Smooth muscle cell (in vitro differentiated cells): ENCODE results near the gene EAF2. TPM values are rescaled to one million over a fixed set of nuclear protein-coding genes. Genes with fewer than 3 reads are reported as not detected.

Experiments
- DNase-seq: peaks from one replicate; lab custom pipeline; 2025; ENCODE audit not compliant: unreplicated experiment; lab: John Stamatoyannopoulos, UW
- H2AFZ ChIP-seq: fragments of 200-600 bp; sonication (generic); 2 replicates; pipeline ENCODE4 v1.6.0; 2016; ENCODE audit warnings: antibody characterized with exemption, low read depth, mild to moderate bottlenecking
- H3F3A ChIP-seq: fragments of 200-600 bp; sonication (generic); 2 replicates; pipeline ENCODE4 v1.6.0; 2017; ENCODE audit warnings: antibody characterized with exemption, low read depth
- H3K27ac ChIP-seq: fragments of 200-600 bp; sonication (generic); 2 replicates; pipeline ENCODE4 v1.5.1; 2016; ENCODE audit warnings: low read depth, mild to moderate bottlenecking
- H3K27me3 ChIP-seq: fragments of 200-600 bp; sonication (generic); 2 replicates; pipeline ENCODE4 v1.6.1; 2016; ENCODE audit warnings: low read depth, mild to moderate bottlenecking
- H3K36me3 ChIP-seq: fragments of 200-600 bp; sonication (generic); 2 replicates; pipeline ENCODE4 v1.5.1; 2016; ENCODE audit warnings: low read depth
- H3K4me1 ChIP-seq: fragments of 200-600 bp; sonication (generic); 2 replicates; pipeline ENCODE4 v1.5.1; 2016; ENCODE audit warnings: low read depth
- H3K4me2 ChIP-seq: fragments of 200-600 bp; sonication (generic); 2 replicates; pipeline ENCODE4 v1.6.0; 2016; ENCODE audit warnings: mild to moderate bottlenecking
- H3K4me3 ChIP-seq: fragments of 200-600 bp; sonication (generic); 2 replicates; pipeline ENCODE4 v1.5.1; 2016; ENCODE audit warnings: mild to moderate bottlenecking
- H3K79me2 ChIP-seq: fragments of 200-600 bp; sonication (generic); 2 replicates; pipeline ENCODE4 v1.6.0; 2016; ENCODE audit warnings: low read depth, mild to moderate bottlenecking
- H3K9ac ChIP-seq: fragments of 200-600 bp; sonication (generic); 2 replicates; pipeline ENCODE4 v1.6.0; 2016; ENCODE audit warnings: low read depth
- H3K9me3 ChIP-seq: fragments of 200-600 bp; sonication (generic); replicated peaks from 2 replicates; pipeline ENCODE4 v1.5.1; 2016; ENCODE audit warnings: low read depth
- H4K20me1 ChIP-seq: fragments of 200-600 bp; sonication (generic); 2 replicates; pipeline ENCODE4 v1.6.0; 2016; ENCODE audit warnings: low read depth
- WGBS: methylation state at CpG from one replicate; pipeline ENCODE4 v1.1.7; 2016; ENCODE audit warnings: low lambda C conversion rate; 5-methylcytosine and 5-hydroxymethylcytosine counted together
- polyA plus RNA-seq: library from polyadenylated mRNA; unstranded; fragments of >200 nt; fragmentation: Nextera tagmentation; extraction: Ambion mirVana; gene quantifications from 2 replicates; pipeline ENCODE4 v1.2.1, GENCODE V29; 2016
- total RNA-seq: library from RNA; depleted of rRNA; stranded (reverse); fragments of >200 nt; gene quantifications from 2 replicates; pipeline ENCODE4 v1.2.3, GENCODE V29; 2014
- TF ChIP-seq, protein P1 (sequence below): fragments of 200-600 bp; sonication (generic); IDR thresholded peaks from 2 replicates; pipeline ENCODE4 v1.5.1; 2017; ENCODE audit warnings: borderline replicate concordance, mild to moderate bottlenecking, antibody characterized with exemption; ENCODE audit not compliant: insufficient read depth, poor library complexity, severe bottlenecking

Gene EAF2
- total RNA-seq (4.1 and 7.3 TPM in 2 replicates), polyA plus RNA-seq (5.1 and 6.5 TPM in 2 replicates)

DNA sequence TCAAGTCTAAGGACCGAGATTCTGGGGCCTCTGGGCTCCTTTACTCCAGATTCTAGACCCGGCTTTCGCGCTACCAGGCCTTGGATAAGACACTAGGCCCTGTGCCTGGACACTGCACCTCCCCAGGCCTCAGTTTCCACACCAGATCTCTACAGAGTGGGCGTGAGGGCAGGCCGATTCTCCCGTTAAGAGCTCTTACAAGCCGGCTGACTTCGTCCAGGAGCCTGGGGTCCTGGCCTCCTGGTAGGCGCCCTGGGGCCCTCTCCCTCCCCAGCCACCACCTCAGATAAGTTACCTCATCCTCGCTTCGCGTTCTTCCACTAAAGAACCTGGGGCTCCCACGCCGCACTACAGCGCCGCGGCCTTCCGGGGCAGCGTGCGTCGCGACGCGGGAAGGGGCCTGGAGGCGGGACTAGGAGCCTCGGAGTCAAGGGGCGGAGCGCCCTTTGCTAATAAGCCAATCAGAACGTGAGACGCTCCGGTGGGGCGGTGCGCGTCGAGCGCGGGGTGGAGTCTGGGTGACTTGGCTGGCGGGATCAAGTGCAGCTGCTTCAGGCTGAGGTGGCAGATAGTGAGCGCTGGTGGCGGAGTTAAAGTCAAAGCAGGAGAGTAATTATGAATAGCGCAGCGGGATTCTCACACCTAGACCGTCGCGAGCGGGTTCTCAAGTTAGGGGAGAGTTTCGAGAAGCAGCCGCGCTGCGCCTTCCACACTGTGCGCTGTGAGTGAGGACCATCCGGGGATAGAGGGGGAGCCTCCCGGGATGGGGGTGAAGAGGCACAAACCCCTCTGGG is at the start of gene EAF2, which contains the start of gene IQCB1:
TSS of gene EAF2 (plus strand) at position 539 of the 794 bp plus-strand sequence. CDS start at position 616, 77 bp downstream.
TSS of gene IQCB1 (minus strand) at position 390 of the 794 bp plus-strand sequence. CDS start 6,100 bp downstream, outside the sequence.
- Histone ChIP-seq H2AFZ (peak within 1 kb of the TSS; percentile 98), H3K4me2 (peak within 1 kb of the TSS; percentile 96), H3K27ac (peak within 1 kb of the TSS; percentile 69), H3K4me1 (peaks cover 11% of the 10 kb centered on the region), H3F3A (no peaks in the 10 kb centered on the region), H3K27me3 (peaks cover 15% of the 10 kb centered on the region), H3K36me3 (peaks cover 8% of the 10 kb centered on the region), H3K79me2 (peaks cover 16% of the 10 kb centered on the region), H3K9ac (peak within 1 kb of the TSS; percentile 77), H3K4me3 (peak within 1 kb of the TSS; percentile 71), H4K20me1 (no peaks in the 10 kb centered on the region), H3K9me3 (no peaks in the 10 kb centered on the region)
- peak; percentile 79 for DNase-seq
- WGBS: 2% methylated on average over 54 of the region's 54 CpGs
- TF ChIP-seq, protein P1, sequence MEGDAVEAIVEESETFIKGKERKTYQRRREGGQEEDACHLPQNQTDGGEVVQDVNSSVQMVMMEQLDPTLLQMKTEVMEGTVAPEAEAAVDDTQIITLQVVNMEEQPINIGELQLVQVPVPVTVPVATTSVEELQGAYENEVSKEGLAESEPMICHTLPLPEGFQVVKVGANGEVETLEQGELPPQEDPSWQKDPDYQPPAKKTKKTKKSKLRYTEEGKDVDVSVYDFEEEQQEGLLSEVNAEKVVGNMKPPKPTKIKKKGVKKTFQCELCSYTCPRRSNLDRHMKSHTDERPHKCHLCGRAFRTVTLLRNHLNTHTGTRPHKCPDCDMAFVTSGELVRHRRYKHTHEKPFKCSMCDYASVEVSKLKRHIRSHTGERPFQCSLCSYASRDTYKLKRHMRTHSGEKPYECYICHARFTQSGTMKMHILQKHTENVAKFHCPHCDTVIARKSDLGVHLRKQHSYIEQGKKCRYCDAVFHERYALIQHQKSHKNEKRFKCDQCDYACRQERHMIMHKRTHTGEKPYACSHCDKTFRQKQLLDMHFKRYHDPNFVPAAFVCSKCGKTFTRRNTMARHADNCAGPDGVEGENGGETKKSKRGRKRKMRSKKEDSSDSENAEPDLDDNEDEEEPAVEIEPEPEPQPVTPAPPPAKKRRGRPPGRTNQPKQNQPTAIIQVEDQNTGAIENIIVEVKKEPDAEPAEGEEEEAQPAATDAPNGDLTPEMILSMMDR: no peak

DNA sequence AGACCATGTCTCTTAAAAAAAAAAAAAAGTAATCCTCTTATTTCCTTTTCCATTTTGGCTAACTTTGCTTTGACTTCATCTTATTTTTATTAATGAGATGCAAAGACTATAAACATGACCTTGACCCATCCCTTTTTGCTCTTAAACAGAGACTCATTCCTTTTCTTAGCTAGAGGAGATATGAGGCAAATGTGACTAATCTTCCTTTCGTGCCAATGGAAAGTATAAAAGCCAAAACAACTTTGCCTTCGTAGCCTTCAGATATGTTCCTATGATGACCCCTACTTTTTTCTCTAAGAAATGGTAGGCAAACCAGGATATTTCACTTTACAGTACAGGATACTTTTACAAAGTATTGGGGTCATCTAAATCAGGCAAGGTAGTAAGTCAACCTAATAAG is 48.5 kb upstream of the EAF2 start:
- Histone ChIP-seq H3K27me3 (no peaks in the 10 kb centered on the region), H3K9ac (no peak overlapping the region), H3K79me2 (no peaks in the 10 kb centered on the region), H4K20me1 (no peaks in the 10 kb centered on the region), H3K36me3 (peaks cover 10% of the 10 kb centered on the region), H3K4me3 (no peak overlapping the region), H2AFZ (no peak overlapping the region), H3K4me2 (no peak overlapping the region), H3K4me1 (no peaks in the 10 kb centered on the region), H3K9me3 (no peaks in the 10 kb centered on the region), H3F3A (no peaks in the 10 kb centered on the region), H3K27ac (no peak overlapping the region)
- 94% methylated on average over 2 of the region's 2 CpGs for WGBS
- DNase-seq: no peak
- TF ChIP-seq, protein P1: no peak

DNA sequence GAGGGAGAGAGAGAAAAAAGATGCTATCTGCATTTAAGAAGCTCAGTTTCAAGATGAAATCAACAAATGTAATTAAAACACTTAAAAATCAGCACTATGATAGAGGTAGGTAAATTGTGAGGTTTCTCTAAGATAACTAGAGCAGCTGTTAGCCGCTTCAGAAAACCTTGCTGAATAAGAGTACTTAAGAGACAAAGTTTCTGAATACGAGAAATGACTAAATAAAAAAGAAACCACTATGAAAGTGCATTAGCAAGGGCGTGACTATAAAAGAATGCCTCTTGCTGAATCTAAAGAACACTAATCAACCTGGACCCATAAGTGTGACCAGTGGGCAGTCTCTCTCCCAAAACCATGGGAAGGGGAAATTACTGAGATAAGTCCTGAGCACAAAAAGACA is 41.9 kb upstream of the EAF2 start:
- H2AFZ ChIP-seq: no peak overlapping the region

More for the DNA sequence above, 41.9 kb upstream of the EAF2 start:
- Histone ChIP-seq H3K4me1 (no peaks in the 10 kb centered on the region), H3K9ac (no peak overlapping the region), H3K36me3 (peaks cover 9% of the 10 kb centered on the region), H3K79me2 (no peaks in the 10 kb centered on the region), H4K20me1 (no peaks in the 10 kb centered on the region), H3K4me2 (no peak overlapping the region), H3K27ac (no peak overlapping the region), H3K4me3 (no peak overlapping the region), H3F3A (no peaks in the 10 kb centered on the region), H3K9me3 (no peaks in the 10 kb centered on the region), H3K27me3 (no peaks in the 10 kb centered on the region)
- TF ChIP-seq, protein P1: no peak
- 95% methylated on average over 3 of the region's 3 CpGs for WGBS
- DNase-seq: no peak
